GM12801 (cell line): ENCODE measurements around the gene ZNF217.

ENCODE experiments used
- TF ChIP-seq, protein P1 (sequence below): IDR thresholded peaks from one replicate; pipeline ENCODE4 v1.5.1; 2011; ENCODE audit warnings: control low read depth; ENCODE audit not compliant: insufficient read length; ENCODE audit errors: extremely low read depth

The ZNF217 gene

DNA sequence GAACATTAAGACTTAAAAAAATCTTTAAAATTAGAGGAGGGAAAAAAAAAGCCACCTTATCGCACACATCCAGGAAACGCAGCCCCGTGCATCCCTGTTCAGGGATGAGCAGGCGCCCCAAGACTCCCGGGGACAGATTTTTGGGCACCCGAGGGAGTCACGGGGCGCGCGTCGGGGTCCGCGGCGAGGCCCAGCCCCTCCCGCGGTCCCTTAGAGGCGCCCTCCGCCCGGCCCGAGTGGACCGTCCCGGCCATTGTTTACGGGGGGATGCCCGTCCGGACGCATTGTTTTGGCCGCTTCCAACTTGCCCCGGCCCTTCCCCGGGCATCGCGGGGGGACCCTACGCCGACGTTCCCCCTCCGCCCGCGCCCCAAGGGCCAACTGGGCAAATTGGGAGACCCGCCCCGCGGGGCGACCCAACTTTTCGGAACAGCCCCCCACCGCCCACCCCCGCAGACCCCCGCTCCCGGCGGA lies 610 bp downstream of the ZNF217 start:
- TF ChIP-seq, protein P1, sequence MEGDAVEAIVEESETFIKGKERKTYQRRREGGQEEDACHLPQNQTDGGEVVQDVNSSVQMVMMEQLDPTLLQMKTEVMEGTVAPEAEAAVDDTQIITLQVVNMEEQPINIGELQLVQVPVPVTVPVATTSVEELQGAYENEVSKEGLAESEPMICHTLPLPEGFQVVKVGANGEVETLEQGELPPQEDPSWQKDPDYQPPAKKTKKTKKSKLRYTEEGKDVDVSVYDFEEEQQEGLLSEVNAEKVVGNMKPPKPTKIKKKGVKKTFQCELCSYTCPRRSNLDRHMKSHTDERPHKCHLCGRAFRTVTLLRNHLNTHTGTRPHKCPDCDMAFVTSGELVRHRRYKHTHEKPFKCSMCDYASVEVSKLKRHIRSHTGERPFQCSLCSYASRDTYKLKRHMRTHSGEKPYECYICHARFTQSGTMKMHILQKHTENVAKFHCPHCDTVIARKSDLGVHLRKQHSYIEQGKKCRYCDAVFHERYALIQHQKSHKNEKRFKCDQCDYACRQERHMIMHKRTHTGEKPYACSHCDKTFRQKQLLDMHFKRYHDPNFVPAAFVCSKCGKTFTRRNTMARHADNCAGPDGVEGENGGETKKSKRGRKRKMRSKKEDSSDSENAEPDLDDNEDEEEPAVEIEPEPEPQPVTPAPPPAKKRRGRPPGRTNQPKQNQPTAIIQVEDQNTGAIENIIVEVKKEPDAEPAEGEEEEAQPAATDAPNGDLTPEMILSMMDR, result no peak

DNA sequence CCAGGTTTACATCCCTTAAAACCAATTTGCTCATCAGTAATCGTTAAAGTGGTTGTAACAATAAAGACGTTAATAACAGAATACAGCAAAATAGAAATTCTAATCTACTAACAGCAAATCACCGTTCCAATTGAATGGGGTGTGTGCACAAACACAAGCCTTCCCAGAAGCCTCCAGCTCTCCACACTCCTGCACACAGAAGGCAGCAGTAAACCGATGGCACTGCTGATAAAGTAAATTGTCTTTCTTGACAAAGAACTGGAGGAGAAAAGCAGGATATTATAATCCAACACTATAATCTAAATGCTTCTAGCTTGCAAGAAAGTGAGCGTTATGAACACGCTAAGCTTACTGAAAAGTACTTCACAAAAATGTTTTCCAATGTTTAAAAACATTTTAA lies 7.0 kb downstream of the ZNF217 start:
- TF ChIP-seq, protein P1, result no peak

DNA sequence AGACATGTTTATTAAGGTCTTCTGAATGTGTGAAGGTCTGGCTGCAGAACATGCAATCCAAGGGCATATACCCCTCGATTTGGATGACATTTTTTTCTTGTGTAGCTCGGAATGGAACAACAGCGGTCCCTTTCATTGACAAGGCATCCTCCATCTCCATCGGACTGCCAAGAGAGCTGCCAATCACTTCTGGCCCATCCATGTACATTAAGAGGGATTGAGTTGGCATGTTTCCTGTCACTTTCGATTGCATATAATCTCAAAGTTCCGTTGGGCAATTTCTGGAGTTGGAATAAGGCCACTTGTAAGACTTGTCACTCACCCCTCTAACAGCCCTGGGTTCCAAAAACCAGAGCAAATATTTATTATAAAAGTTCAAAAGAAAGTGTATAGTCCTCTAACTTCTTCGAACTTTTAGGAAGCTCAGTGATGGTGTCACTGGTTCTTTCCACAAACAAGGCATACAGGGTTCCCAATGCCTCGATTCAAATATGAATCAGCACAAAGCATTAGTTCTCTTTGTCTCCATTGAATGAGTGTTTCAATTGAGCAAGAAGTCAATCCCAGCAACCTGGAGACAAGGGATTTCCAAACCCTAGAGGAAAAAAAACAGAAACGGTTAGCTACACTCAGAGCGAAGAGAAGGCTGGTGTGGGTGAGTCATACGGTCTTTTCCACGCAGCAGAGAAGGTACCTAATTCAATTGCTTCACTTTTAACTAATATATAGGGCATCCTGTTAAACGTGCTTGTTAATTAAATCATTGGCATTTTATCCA lies 10.9 kb downstream of the ZNF217 start:
- TF ChIP-seq, protein P1, result no peak

DNA sequence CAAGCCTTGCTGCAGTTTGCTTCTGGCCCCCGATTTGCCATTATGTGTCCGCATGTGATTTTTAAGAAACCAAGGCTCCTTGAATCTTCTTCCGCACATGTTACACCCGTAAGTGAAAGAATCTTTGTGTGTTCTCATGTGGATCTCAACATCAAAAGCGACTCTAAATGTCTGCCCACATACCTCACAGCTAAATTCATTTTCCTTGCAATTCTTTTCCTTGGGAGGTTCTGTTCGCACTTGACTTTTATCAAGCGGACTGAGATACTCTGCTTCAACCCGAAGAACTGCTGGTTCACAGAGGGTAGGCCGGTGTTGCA lies 11.4 kb downstream of the ZNF217 start:
- TF ChIP-seq, protein P1, result no peak

DNA sequence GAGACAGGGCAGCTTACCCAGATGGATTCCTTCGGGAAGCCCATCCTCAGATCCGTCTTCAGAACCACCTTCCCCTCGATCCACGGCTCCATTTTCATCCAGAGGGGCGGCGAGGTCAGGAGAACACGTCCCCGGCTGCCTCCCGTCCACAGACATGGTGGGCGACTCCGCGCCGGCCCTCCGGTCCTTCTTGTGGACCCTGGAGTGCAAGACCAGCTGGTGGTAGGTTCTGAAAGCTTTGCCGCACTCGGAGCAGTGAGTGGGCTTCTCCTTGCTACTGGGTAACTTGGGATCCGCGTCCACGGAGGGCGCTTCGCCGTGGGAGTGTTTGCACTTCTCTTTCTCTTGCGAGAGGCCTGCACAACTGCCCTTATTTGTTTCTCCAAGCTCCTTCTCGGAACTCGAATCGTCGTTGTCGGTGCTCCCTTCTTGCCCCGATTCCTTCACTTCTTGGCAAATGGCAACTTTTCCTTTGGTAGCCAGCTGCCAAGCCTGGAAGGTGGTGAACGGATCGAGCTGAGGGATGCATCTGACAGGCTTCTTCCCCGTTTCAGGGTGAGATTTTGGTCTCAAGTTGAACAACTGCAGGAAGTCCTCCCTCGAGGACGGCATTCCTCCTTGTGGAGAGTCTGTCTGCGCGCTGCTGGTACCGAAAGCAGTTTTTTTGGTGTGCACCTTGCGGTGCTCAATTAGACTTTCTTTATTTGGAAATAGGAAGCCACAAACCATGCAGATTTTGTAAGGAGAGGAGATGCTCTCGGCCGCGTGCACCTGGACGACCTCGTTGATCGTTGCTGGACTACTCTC lies 12.0 kb downstream of the ZNF217 start:
- TF ChIP-seq, protein P1, result no peak

DNA sequence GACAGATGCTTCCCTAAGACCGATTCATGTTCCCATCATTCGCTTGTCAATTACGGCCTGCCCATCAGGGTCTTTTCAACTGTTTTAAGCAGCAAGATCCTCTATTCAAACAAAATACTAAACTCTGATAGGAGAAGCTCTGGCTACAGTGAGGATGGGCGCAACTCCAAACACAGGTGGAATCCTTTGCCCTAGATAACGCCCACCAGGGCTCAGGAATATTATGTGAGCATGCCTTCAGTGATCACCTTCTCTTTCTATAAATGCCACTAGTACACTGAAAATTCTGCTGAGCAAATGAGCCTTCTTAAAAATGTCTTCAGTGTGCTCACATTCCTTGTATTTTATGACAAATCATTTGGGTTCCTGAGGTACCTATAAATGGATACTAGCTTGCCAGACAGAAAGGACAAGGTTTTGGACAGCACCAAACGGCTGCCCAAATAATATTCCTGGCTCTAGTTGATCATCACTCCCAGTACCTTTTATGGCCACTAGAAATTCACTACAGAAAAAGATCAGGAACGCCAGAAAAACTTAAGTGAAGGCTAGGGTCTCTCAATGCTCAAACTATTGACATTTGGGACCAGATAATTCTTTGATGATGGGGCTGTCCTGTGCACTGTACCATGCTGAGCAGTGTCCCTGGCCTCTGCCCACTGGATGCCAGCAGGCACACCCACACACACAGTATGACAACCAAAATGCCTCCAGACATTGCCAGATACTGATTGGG lies 13.1 kb downstream of the ZNF217 start:
- TF ChIP-seq, protein P1, result no peak
